ENCODE measurements around the gene FNBP1L.
A peak's percentile ranks its signal among the peaks of the same experiment; 100 is the strongest.

Gene FNBP1L

DNA sequence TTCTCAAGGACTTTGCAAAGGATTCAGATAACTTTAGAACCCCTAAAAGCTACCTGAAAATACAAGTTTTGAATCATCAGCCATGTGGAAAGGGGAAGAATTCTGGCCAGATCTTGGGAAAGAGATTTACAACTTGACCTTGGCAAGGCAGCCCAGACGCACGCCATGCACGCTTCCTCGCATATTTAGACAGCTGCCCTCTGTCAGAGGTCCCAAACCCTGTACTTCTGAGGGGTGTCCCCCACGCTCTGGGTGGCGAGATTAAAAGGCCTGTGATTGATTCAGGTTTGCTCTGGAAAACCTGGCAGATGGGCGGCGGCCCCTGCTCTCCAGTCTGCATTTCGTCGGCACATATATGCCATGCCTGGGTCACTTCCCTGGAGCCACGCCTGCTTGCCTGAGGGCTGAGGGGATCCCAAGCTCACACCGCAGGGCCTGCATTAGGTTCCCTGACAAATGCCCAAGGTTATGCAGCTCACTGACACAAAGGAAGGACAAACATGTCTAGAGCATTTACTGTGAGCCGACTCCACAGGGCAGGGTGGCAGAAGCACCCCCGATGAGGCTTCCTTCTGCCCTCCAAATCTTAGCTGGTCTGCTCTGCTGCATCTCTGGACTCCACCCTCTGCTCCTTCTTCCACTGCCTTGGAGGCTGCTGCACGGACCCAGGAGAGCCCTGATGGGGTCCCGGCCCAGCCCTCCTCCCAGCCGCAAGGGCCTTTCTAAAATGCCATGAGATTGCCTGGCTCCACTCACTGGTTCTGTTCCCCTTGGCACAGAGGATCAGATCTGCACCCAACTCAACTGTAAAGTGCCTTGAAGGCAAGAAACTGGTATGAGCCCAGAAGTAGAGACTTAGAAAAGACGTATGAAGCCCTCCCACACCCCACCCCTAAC is 129.9 kb downstream of the FNBP1L start:
- H3K27ac Mint-ChIP-seq: peak overlapping the region; percentile 70 to 95 (median 91)
- peaks cover 53% of the 10 kb centered on the region for H3K4me1 Mint-ChIP-seq
- TF ChIP-seq, protein P1, sequence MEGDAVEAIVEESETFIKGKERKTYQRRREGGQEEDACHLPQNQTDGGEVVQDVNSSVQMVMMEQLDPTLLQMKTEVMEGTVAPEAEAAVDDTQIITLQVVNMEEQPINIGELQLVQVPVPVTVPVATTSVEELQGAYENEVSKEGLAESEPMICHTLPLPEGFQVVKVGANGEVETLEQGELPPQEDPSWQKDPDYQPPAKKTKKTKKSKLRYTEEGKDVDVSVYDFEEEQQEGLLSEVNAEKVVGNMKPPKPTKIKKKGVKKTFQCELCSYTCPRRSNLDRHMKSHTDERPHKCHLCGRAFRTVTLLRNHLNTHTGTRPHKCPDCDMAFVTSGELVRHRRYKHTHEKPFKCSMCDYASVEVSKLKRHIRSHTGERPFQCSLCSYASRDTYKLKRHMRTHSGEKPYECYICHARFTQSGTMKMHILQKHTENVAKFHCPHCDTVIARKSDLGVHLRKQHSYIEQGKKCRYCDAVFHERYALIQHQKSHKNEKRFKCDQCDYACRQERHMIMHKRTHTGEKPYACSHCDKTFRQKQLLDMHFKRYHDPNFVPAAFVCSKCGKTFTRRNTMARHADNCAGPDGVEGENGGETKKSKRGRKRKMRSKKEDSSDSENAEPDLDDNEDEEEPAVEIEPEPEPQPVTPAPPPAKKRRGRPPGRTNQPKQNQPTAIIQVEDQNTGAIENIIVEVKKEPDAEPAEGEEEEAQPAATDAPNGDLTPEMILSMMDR (IDR thresholded peaks at IDR 0.05; ENCODE audit: unreplicated experiment in 3 of 3): no peak
- H3K9me3 Mint-ChIP-seq: no peaks in the 10 kb centered on the region
- H3K36me3 Mint-ChIP-seq (ENCODE audit: low read depth): peaks cover 19% of the 10 kb centered on the region
- H3K4me3 Mint-ChIP-seq: no peak overlapping the region
- H3K27me3 Mint-ChIP-seq (ENCODE audit: low read depth): peaks cover 3% of the 10 kb centered on the region

DNA sequence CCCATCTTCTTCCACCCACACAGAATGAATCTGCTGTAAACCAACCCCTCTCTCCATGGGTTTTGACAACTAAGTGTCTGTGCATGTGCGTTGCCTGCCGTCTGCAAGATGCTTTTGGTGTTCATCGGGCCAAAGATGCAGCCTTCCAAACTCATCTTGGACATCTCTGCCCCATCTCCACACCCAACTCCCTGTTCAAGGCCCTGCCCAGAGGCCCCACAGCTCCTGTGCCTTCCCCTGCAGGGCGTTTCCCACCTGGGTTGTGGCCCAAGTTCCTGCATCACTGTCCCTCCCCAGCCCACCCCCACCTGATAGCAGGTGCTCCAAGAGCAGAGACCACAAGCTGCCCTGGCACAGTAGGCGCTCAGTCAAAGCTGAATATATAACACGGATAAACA is 130.5 kb downstream of the FNBP1L start:
- Mint-ChIP-seq H3K4me1 (peaks cover 58% of the 10 kb centered on the region), H3K36me3 (ENCODE audit: low read depth) (peaks cover 14% of the 10 kb centered on the region), H3K27me3 (ENCODE audit: low read depth) (peaks cover 3% of the 10 kb centered on the region), H3K27ac (peak overlapping the region in 2 of 3 experiments; percentile 33 to 64), H3K4me3 (no peak overlapping the region), H3K9me3 (no peaks in the 10 kb centered on the region)
- TF ChIP-seq, protein P1 (IDR thresholded peaks at IDR 0.05; ENCODE audit: unreplicated experiment in 3 of 3): no peak

GRCh38 chr1:93578911-93579825 is 131.2 kb downstream of the FNBP1L start:
- peaks cover 58% of the 10 kb centered on the region for H3K4me1 Mint-ChIP-seq
- TF ChIP-seq, protein P1 (IDR thresholded peaks at IDR 0.05; ENCODE audit: unreplicated experiment in 3 of 3): no peak
- H3K36me3 Mint-ChIP-seq (ENCODE audit: low read depth): peaks cover 14% of the 10 kb centered on the region
- H3K9me3 Mint-ChIP-seq: no peaks in the 10 kb centered on the region
- H3K27me3 Mint-ChIP-seq (ENCODE audit: low read depth): peaks cover 3% of the 10 kb centered on the region
- H3K27ac Mint-ChIP-seq: peak overlapping the region in 1 of 3 experiments; percentile 62
- H3K4me3 Mint-ChIP-seq: no peak overlapping the region

DNA sequence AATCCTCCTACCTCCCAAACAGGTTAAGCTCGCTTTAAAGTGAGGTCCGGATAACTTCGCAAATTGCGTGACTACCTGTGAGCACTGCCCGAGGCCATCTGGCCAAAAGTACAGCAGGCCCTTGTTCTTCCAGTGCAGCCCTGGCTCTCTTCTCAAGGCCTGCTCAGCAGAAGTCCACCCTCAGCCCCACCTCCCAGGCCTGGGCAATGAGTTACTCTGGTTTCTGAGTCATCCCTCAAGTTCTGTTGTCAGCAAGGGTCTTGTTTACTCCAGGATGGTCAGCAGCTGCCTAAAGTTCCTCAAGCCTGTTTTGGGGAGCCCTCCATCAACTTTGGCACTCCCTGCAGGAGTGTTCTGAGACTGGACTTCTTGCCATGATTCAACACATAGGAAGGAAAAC is 132.0 kb downstream of the FNBP1L start:
- Mint-ChIP-seq H3K4me1 (peaks cover 62% of the 10 kb centered on the region), H3K27ac (peak overlapping the region in 1 of 3 experiments; percentile 62), H3K27me3 (ENCODE audit: low read depth) (peaks cover 3% of the 10 kb centered on the region), H3K4me3 (no peak overlapping the region), H3K36me3 (ENCODE audit: low read depth) (peaks cover 12% of the 10 kb centered on the region), H3K9me3 (no peaks in the 10 kb centered on the region)
- TF ChIP-seq, protein P1 (IDR thresholded peaks at IDR 0.05; ENCODE audit: unreplicated experiment in 3 of 3): no peak

GRCh38 chr1:93581917-93582850 is 134.3 kb downstream of the FNBP1L start:
- TF ChIP-seq, protein P1 (IDR thresholded peaks at IDR 0.05; ENCODE audit: unreplicated experiment in 3 of 3): no peak
- Mint-ChIP-seq H3K4me3 (no peak overlapping the region), H3K4me1 (peaks cover 48% of the 10 kb centered on the region), H3K27me3 (ENCODE audit: low read depth) (peaks cover 3% of the 10 kb centered on the region), H3K27ac (no peak overlapping the region), H3K36me3 (ENCODE audit: low read depth) (peaks cover 12% of the 10 kb centered on the region), H3K9me3 (no peaks in the 10 kb centered on the region)
